HCT116 (cell line): ENCODE results near the gene FLVCR2.

ENCODE experiments used
- CEBPB ChIP-seq: IDR thresholded peaks from 2 replicates; pipeline ENCODE4 v1.6.1; 2012; ENCODE audit warnings: low read depth
- CTCF ChIP-seq, 3 experiments: fragments of 200-600 bp in 1 of 3; sonication (generic) in 1 of 3; IDR thresholded peaks in 2 of 3; conservative IDR thresholded peaks in 1 of 3; 2 replicates each; pipeline ENCODE4 v1.5.1; 2012 to 2017; ENCODE audit warnings: low read depth in 2 of 3, low read length in 2 of 3, antibody characterized with exemption in 1 of 3, borderline replicate concordance in 1 of 3, control low read depth in 1 of 3, mild to moderate bottlenecking in 1 of 3, mixed read lengths in 1 of 3, mixed run types in 1 of 3, moderate library complexity in 1 of 3; ENCODE audit not compliant: insufficient read depth in 1 of 3
- ELF1 ChIP-seq: IDR thresholded peaks from 2 replicates; pipeline ENCODE4 v1.6.1; 2012; ENCODE audit warnings: low read depth, borderline replicate concordance
- EZH2 ChIP-seq: fragments of 200-600 bp; sonication (generic); IDR thresholded peaks from 2 replicates; pipeline ENCODE4 v1.6.1; 2017; ENCODE audit warnings: antibody characterized with exemption, mixed run types
- FOSL1 ChIP-seq: IDR thresholded peaks from 2 replicates; pipeline ENCODE4 v1.6.1; 2012; ENCODE audit warnings: low read depth
- JUND ChIP-seq: IDR thresholded peaks from 2 replicates; pipeline ENCODE4 v1.6.1; 2012
- POLR2A ChIP-seq: IDR thresholded peaks from 2 replicates; pipeline ENCODE4 v1.7.0; 2011; ENCODE audit warnings: borderline replicate concordance; ENCODE audit not compliant: insufficient read depth, insufficient read length; ENCODE audit errors: extremely low read depth
- RAD21 ChIP-seq: IDR thresholded peaks from 2 replicates; pipeline ENCODE4 v1.6.1; 2012; ENCODE audit warnings: low read depth, mild to moderate bottlenecking
- REST ChIP-seq: IDR thresholded peaks from 2 replicates; pipeline ENCODE4 v1.6.1; 2012; ENCODE audit warnings: low read depth
- TCF7L2 ChIP-seq: IDR thresholded peaks from 2 replicates; pipeline ENCODE4 v1.7.0; 2011; ENCODE audit warnings: borderline replicate concordance, inconsistent platforms; ENCODE audit not compliant: insufficient read depth, insufficient read length; ENCODE audit errors: extremely low read depth

GRCh38 chr14:75531660-75532317 is 46.6 kb upstream of the FLVCR2 start:
- no peak for TF ChIP-seq ELF1
- TF ChIP-seq POLR2A: no peak
- no peak for TF ChIP-seq CEBPB
- no peak for TF ChIP-seq CTCF (IDR thresholded peaks at IDR 0.05 in 2 of 3, conservative IDR thresholded peaks at IDR 0.05 in 1 of 3; ENCODE audit: borderline replicate concordance in 1 of 3, insufficient read depth in 1 of 3, low read depth in 2 of 3, low read length in 2 of 3)
- no peak for TF ChIP-seq TCF7L2
- TF ChIP-seq JUND: no peak
- no peak for TF ChIP-seq RAD21
- no peak for TF ChIP-seq REST
- TF ChIP-seq EZH2: no peak
- TF ChIP-seq FOSL1: no peak
